ENCODE results near the gene RFTN1.

Gene RFTN1

GRCh38 chr3:16417945-16418739 lies 95.4 kb downstream of the RFTN1 start:
- Histone ChIP-seq H3K9me3 (ENCODE audit: low read depth, low read length) (no peaks in the 10 kb centered on the region), H3K4me3 (no peak overlapping the region), H3K27ac (no peak overlapping the region), H3K9ac (ENCODE audit: insufficient read length) (no peak overlapping the region), H3K36me3 (ENCODE audit: insufficient read depth, low read length) (no peaks in the 10 kb centered on the region)
- DNase-seq (ENCODE audit: low read depth, low spot score): no peak
- TF ChIP-seq EZH2 (IDR thresholded peaks at IDR 0.05) (no peak), POLR2AphosphoS5 (IDR thresholded peaks at IDR 0.05; ENCODE audit: borderline replicate concordance, low read depth, low read length) (no peak), FOXP2 (optimal IDR thresholded peaks at IDR 0.05; ENCODE audit: control extremely low read depth, extremely low read length, insufficient read depth) (no peak)

- TF ChIP-seq POLR2AphosphoS5 (IDR thresholded peaks at IDR 0.05; ENCODE audit: borderline replicate concordance, low read depth, low read length) (no peak), EZH2 (IDR thresholded peaks at IDR 0.05) (no peak), FOXP2 (optimal IDR thresholded peaks at IDR 0.05; ENCODE audit: control extremely low read depth, extremely low read length, insufficient read depth) (no peak)
- Histone ChIP-seq H3K4me3 (no peak overlapping the region), H3K36me3 (ENCODE audit: insufficient read depth, low read length) (no peaks in the 10 kb centered on the region), H3K27ac (no peak overlapping the region), H3K9me3 (ENCODE audit: low read depth, low read length) (no peaks in the 10 kb centered on the region), H3K9ac (ENCODE audit: insufficient read length) (no peak overlapping the region)
- no peak for DNase-seq (ENCODE audit: low read depth, low spot score)
Observed at GRCh38 chr3:16415911-16416476, 97.5 kb downstream of the RFTN1 start.

DNA sequence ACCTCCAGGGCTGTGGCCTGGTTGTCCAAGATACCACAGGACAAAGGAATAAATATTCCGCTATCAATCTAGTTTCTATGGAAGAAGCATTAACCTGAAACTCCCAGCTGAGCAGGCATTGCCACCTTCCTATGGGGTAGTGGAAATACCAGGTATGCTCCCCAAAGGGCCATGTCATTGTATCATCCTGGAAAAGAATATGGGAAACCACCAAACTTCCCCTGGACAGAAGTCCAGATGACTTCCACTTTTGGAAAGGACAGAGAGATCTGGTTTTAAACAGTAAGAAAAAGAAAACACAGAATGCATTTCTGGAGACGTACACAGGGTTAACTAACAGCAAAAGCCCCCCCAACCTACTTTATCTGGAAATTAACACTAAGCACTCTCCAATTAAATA lies 100.2 kb downstream of the RFTN1 start:
- Histone ChIP-seq H3K27ac (no peak overlapping the region), H3K9me3 (ENCODE audit: low read depth, low read length) (no peaks in the 10 kb centered on the region), H3K36me3 (ENCODE audit: insufficient read depth, low read length) (no peaks in the 10 kb centered on the region), H3K9ac (ENCODE audit: insufficient read length) (no peak overlapping the region), H3K4me3 (no peak overlapping the region)
- DNase-seq (ENCODE audit: low read depth, low spot score): no peak
- TF ChIP-seq FOXP2 (optimal IDR thresholded peaks at IDR 0.05; ENCODE audit: control extremely low read depth, extremely low read length, insufficient read depth): no peak
- TF ChIP-seq EZH2 (IDR thresholded peaks at IDR 0.05): no peak
- TF ChIP-seq POLR2AphosphoS5 (IDR thresholded peaks at IDR 0.05; ENCODE audit: borderline replicate concordance, low read depth, low read length): no peak

DNA sequence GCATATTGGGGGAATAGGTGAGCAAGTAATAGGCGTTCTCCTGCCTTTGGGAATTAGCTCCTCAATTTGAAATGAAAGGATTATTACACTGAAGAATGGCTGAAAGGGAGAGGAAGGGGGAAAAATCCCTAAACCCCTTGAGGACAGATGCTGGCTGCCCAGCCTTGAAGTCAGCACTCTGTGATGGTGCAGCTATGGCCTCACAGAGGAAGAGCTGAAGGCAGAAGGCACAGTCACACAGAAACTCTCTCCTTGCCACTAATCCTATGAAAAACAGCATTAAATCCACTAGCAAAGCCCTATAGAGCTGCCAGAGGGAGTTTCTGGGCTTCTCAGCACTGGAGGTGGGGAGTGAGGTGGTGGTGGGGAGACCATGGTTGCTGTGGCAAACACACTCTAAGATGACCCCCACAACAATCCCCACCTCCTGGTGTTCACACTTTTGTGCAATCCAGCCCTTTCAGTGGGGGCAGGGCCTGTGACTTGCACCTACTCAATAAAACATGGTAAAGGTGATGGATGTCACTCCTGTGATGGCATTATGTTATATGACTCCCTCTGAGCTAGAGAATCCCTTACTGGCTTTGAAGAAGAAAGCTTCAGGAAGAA lies 101.2 kb downstream of the RFTN1 start:
- TF ChIP-seq FOXP2 (optimal IDR thresholded peaks at IDR 0.05; ENCODE audit: control extremely low read depth, extremely low read length, insufficient read depth) (no peak), EZH2 (IDR thresholded peaks at IDR 0.05) (no peak), POLR2AphosphoS5 (IDR thresholded peaks at IDR 0.05; ENCODE audit: borderline replicate concordance, low read depth, low read length) (no peak)
- H3K27ac ChIP-seq: no peak overlapping the region
- no peaks in the 10 kb centered on the region for H3K36me3 ChIP-seq (ENCODE audit: insufficient read depth, low read length)
- no peak for DNase-seq (ENCODE audit: low read depth, low spot score)
- H3K9me3 ChIP-seq (ENCODE audit: low read depth, low read length): no peaks in the 10 kb centered on the region
- no peak overlapping the region for H3K9ac ChIP-seq (ENCODE audit: insufficient read length)
- no peak overlapping the region for H3K4me3 ChIP-seq

- H3K9me3 ChIP-seq (ENCODE audit: low read depth, low read length): no peaks in the 10 kb centered on the region
- no peaks in the 10 kb centered on the region for H3K36me3 ChIP-seq (ENCODE audit: insufficient read depth, low read length)
- TF ChIP-seq POLR2AphosphoS5 (IDR thresholded peaks at IDR 0.05; ENCODE audit: borderline replicate concordance, low read depth, low read length) (no peak), FOXP2 (optimal IDR thresholded peaks at IDR 0.05; ENCODE audit: control extremely low read depth, extremely low read length, insufficient read depth) (no peak), EZH2 (IDR thresholded peaks at IDR 0.05) (no peak)
- no peak overlapping the region for H3K27ac ChIP-seq
- no peak overlapping the region for H3K4me3 ChIP-seq
- DNase-seq (ENCODE audit: low read depth, low spot score): no peak
- no peak overlapping the region for H3K9ac ChIP-seq (ENCODE audit: insufficient read length)
Observed at GRCh38 chr3:16411441-16411840, 102.1 kb downstream of the RFTN1 start.

GRCh38 chr3:16410659-16411058 lies 102.8 kb downstream of the RFTN1 start:
- no peak overlapping the region for H3K27ac ChIP-seq
- no peak overlapping the region for H3K4me3 ChIP-seq
- no peaks in the 10 kb centered on the region for H3K36me3 ChIP-seq (ENCODE audit: insufficient read depth, low read length)
- no peak for DNase-seq (ENCODE audit: low read depth, low spot score)
- no peak for TF ChIP-seq FOXP2 (optimal IDR thresholded peaks at IDR 0.05; ENCODE audit: control extremely low read depth, extremely low read length, insufficient read depth)
- TF ChIP-seq POLR2AphosphoS5 (IDR thresholded peaks at IDR 0.05; ENCODE audit: borderline replicate concordance, low read depth, low read length): no peak
- TF ChIP-seq EZH2 (IDR thresholded peaks at IDR 0.05): no peak
- no peak overlapping the region for H3K9ac ChIP-seq (ENCODE audit: insufficient read length)
- H3K9me3 ChIP-seq (ENCODE audit: low read depth, low read length): no peaks in the 10 kb centered on the region

- Histone ChIP-seq H3K9ac (ENCODE audit: insufficient read length) (no peak overlapping the region), H3K27ac (no peak overlapping the region), H3K9me3 (ENCODE audit: low read depth, low read length) (no peaks in the 10 kb centered on the region), H3K4me3 (no peak overlapping the region), H3K36me3 (ENCODE audit: insufficient read depth, low read length) (no peaks in the 10 kb centered on the region)
- TF ChIP-seq POLR2AphosphoS5 (IDR thresholded peaks at IDR 0.05; ENCODE audit: borderline replicate concordance, low read depth, low read length): no peak
- no peak for TF ChIP-seq FOXP2 (optimal IDR thresholded peaks at IDR 0.05; ENCODE audit: control extremely low read depth, extremely low read length, insufficient read depth)
- no peak for TF ChIP-seq EZH2 (IDR thresholded peaks at IDR 0.05)
- DNase-seq (ENCODE audit: low read depth, low spot score): no peak
Observed at GRCh38 chr3:16409032-16409431, 104.5 kb downstream of the RFTN1 start.

DNA sequence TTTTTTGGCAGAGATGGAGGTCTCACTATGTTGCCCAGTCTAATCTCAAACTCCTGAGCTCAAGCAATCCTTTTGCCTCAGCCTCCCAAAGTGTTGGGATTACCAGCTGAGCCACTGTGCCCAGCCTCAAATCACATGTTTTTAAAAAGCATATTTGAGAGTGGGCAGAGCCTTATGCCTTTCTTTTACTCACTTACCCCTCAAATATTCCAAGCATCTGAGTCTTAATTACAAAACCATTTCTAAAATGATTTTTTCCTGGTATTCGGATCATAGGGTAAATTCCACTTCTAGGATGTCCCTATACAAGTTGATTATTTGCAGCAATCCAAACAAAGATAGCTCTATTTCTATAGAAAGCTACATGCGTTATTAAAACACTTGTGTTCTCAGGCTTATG lies 106.1 kb downstream of the RFTN1 start:
- Histone ChIP-seq H3K27ac (no peak overlapping the region), H3K9me3 (ENCODE audit: low read depth, low read length) (no peaks in the 10 kb centered on the region), H3K36me3 (ENCODE audit: insufficient read depth, low read length) (no peaks in the 10 kb centered on the region), H3K4me3 (no peak overlapping the region), H3K9ac (ENCODE audit: insufficient read length) (no peak overlapping the region)
- TF ChIP-seq POLR2AphosphoS5 (IDR thresholded peaks at IDR 0.05; ENCODE audit: borderline replicate concordance, low read depth, low read length) (no peak), EZH2 (IDR thresholded peaks at IDR 0.05) (no peak), FOXP2 (optimal IDR thresholded peaks at IDR 0.05; ENCODE audit: control extremely low read depth, extremely low read length, insufficient read depth) (no peak)
- no peak for DNase-seq (ENCODE audit: low read depth, low spot score)
